ENCODE data around the gene HOXD10.

HOXD10 gene

GRCh38 chr2:176165370-176166050 is 48.9 kb downstream of the HOXD10 start:
- DNase-seq = no peak

DNA sequence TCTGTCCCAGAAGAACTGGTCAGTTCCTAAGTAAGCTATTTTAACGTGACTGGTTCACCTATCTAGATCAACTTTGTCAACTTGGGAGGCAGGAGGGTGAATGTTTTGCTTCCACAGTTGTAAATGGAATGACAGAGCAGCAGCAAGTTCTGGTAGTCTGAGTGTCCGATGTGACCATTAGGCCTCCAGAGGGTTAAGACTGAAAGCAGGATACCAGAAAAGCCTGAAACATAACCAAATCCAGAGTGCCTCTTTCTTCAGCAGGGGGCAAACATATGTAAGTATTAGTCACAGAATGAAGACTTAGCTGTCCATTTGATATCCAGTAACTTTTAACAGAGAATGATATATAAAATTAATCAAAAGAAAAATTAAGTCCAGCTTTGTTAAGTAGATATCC is 49.7 kb downstream of the HOXD10 start:
- DNase-seq = no peak

DNA sequence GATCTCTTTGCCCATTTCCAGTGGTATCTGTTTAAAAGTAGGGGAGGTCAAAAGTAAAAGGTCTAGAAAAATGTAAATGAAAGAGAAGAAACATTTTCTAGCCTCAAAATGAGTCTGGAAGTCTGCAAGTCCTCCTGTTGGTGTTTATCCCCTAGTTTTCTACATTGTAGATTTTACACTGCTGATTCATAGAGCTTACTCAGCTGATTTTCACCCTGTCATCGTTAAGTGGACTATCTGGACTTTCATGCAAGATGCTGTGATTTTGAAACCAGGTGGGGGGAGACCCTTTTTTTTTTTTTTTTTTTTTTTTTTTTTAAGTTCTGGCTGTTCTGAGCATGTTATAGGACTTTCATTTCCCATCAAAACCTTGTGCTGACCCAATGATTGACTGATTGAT is 50.8 kb downstream of the HOXD10 start:
- DNase-seq = no peak

GRCh38 chr2:176169181-176169580 is 52.6 kb downstream of the HOXD10 start:
- DNase-seq = no peak
